K562 (cell line): Measurements from ENCODE around the gene MLYCD. TPM values are rescaled to one million over a fixed set of nuclear protein-coding genes. Genes with fewer than 3 reads are reported as not detected.

ENCODE experiments used
- ADNP ChIP-seq: fragments of 200-800 bp; sonication (Bioruptor generic); IDR thresholded peaks from 2 replicates; pipeline ENCODE4 v1.6.1; 2016; ENCODE audit warnings: missing genetic modification characterization, missing compliant biosample characterization
- BACH1 ChIP-seq: fragments of 200-800 bp; sonication (Bioruptor generic); IDR thresholded peaks from 2 replicates; pipeline ENCODE4 v1.6.1; 2016; ENCODE audit warnings: missing genetic modification characterization, missing compliant biosample characterization
- BRF1 ChIP-seq: IDR thresholded peaks from 3 replicates; pipeline ENCODE4 v1.6.1; 2011; ENCODE audit warnings: borderline replicate concordance, mild to moderate bottlenecking; ENCODE audit not compliant: insufficient read length; ENCODE audit errors: extremely low read depth
- CHD2 ChIP-seq: IDR thresholded peaks from 2 replicates; pipeline ENCODE4 v1.6.1; 2011; ENCODE audit warnings: low read depth, low read length
- EP300 ChIP-seq: IDR thresholded peaks from 2 replicates; pipeline ENCODE4 v1.6.1; 2012; ENCODE audit warnings: low read length, improper control_type of control experiment
- ESRRA ChIP-seq: fragments of 450-650 bp; IDR thresholded peaks from 2 replicates; pipeline ENCODE4 v1.6.1; 2014; ENCODE audit warnings: low read depth, mild to moderate bottlenecking, moderate library complexity, borderline replicate concordance
- HDAC6 ChIP-seq: IDR thresholded peaks from 2 replicates; pipeline ENCODE4 v1.6.1; 2012; ENCODE audit warnings: low read depth, mild to moderate bottlenecking, control low read depth, inconsistent platforms, low read length, moderate library complexity
- KDM4B ChIP-seq, 2 experiments: fragments of 450-650 bp in 1 of 2; sonication (generic) in 1 of 2; IDR thresholded peaks; 2 replicates each; pipeline ENCODE4 v1.6.1; 2016 to 2017; ENCODE audit warnings: borderline replicate concordance in 2 of 2, antibody characterized with exemption in 1 of 2, low read depth in 1 of 2, mild to moderate bottlenecking in 1 of 2
- KLF1 ChIP-seq: fragments of 450-650 bp; IDR thresholded peaks from 2 replicates; pipeline ENCODE4 v1.6.1; 2016; ENCODE audit warnings: missing genetic modification characterization, missing compliant biosample characterization
- L3MBTL2 ChIP-seq: fragments of 450-650 bp; IDR thresholded peaks from 2 replicates; pipeline ENCODE4 v1.6.1; 2016; ENCODE audit warnings: mild to moderate bottlenecking, moderate library complexity
- MEIS2 ChIP-seq: fragments of 450-650 bp; IDR thresholded peaks from 2 replicates; pipeline ENCODE4 v1.6.1; 2014; ENCODE audit warnings: mild to moderate bottlenecking; ENCODE audit not compliant: partially characterized antibody
- SMC3 ChIP-seq: conservative IDR thresholded peaks from 2 replicates; pipeline ENCODE4 v1.6.1; 2011; ENCODE audit warnings: low read depth, low read length, improper control_type of control experiment; ENCODE audit not compliant: insufficient read depth
- TAF15 ChIP-seq: fragments of 200-400 bp; formaldehyde crosslinking; IDR thresholded peaks from 2 replicates; pipeline ENCODE4 v1.6.1; 2017; ENCODE audit warnings: mild to moderate bottlenecking, low read depth, low read length, moderate library complexity
- ZBTB7A ChIP-seq: IDR thresholded peaks from 2 replicates; pipeline ENCODE4 v1.6.1; 2011; ENCODE audit warnings: low read depth, mild to moderate bottlenecking, low read length, moderate library complexity, borderline replicate concordance; ENCODE audit not compliant: control insufficient read depth
- ZMIZ1 ChIP-seq, 2 experiments: fragments of 150-350 bp in 1 of 2; IDR thresholded peaks; 2 replicates each; pipeline ENCODE4 v1.6.1; 2012 to 2016; ENCODE audit warnings: low read depth in 2 of 2, low read length in 2 of 2, mild to moderate bottlenecking in 1 of 2, moderate library complexity in 1 of 2
- ZNF174 ChIP-seq: fragments of 250-450 bp; sonication (Bioruptor Pico); IDR thresholded peaks from 2 replicates; pipeline ENCODE4 v1.4.0; 2020; ENCODE audit warnings: mild to moderate bottlenecking
- ZNF224 ChIP-seq: sonication (generic); formaldehyde crosslinking; IDR thresholded peaks from 2 replicates; pipeline ENCODE4 v1.8.0; 2022; ENCODE audit warnings: mild to moderate bottlenecking, missing genetic modification reagents
- ZNF57 ChIP-seq: fragments of 450-650 bp; formaldehyde crosslinking; IDR thresholded peaks from 2 replicates; pipeline ENCODE4 v1.4.0; 2020; ENCODE audit warnings: mild to moderate bottlenecking, moderate library complexity
- ZNF830 ChIP-seq: fragments of 250-450 bp; sonication (Bioruptor Pico); IDR thresholded peaks from 2 replicates; pipeline ENCODE4 v1.5.0; 2021; ENCODE audit warnings: mild to moderate bottlenecking
- polyA plus RNA-seq, 8 experiments: library from polyadenylated mRNA; depleted of rRNA in 4 of 8; stranded (reverse) in 5 of 8; unstranded in 3 of 8; fragments of >200 nt; fragmentation: Nextera tagmentation in 2 of 8; fragmentation: Illumina TruSeq in 1 of 8; extraction: Ambion mirVana in 2 of 8; extraction: Trizol in 1 of 8; gene quantifications; 2 replicates each; pipeline versions ENCODE4 v1.2.1 to v1.2.3, GENCODE V29; 2011 to 2014; ENCODE audit warnings: inconsistent platforms in 1 of 8, missing spikeins in 1 of 8
- total RNA-seq, 7 experiments: library from RNA; depleted of rRNA in 6 of 7; stranded (reverse); fragments of >200 nt in 6 of 7; fragmentation: Illumina TruSeq in 2 of 7; extraction: Trizol in 2 of 7; gene quantifications; 2 replicates each; pipeline versions ENCODE4 v1.2.1 to v1.2.3, GENCODE V29; 2011 to 2021; ENCODE audit warnings: low replicate concordance in 1 of 7
- TF ChIP-seq, protein P1 (sequence below), 3 experiments: IDR thresholded peaks in 2 of 3; conservative IDR thresholded peaks in 1 of 3; 2 replicates each; pipeline ENCODE4 v1.5.1; 2011 to 2012; ENCODE audit warnings: low read length in 3 of 3, mild to moderate bottlenecking in 3 of 3, control low read depth in 2 of 3, improper control_type of control experiment in 1 of 3, inconsistent platforms in 1 of 3, low read depth in 1 of 3, mixed read lengths in 1 of 3, moderate library complexity in 1 of 3; ENCODE audit not compliant: insufficient read depth in 2 of 3
- TF ChIP-seq, protein P2 (sequence below): fragments of 250-450 bp; sonication (Bioruptor Pico); IDR thresholded peaks from 2 replicates; pipeline ENCODE4 v1.8.0; 2021; ENCODE audit warnings: mild to moderate bottlenecking, moderate library complexity

The MLYCD gene
- total and polyA plus RNA-seq, 9 of the 15 experiments (the other 6 are each of a cell fraction or from before 2014, with no cell fraction given): 0.15 to 2.0 (median 1.0) TPM

DNA sequence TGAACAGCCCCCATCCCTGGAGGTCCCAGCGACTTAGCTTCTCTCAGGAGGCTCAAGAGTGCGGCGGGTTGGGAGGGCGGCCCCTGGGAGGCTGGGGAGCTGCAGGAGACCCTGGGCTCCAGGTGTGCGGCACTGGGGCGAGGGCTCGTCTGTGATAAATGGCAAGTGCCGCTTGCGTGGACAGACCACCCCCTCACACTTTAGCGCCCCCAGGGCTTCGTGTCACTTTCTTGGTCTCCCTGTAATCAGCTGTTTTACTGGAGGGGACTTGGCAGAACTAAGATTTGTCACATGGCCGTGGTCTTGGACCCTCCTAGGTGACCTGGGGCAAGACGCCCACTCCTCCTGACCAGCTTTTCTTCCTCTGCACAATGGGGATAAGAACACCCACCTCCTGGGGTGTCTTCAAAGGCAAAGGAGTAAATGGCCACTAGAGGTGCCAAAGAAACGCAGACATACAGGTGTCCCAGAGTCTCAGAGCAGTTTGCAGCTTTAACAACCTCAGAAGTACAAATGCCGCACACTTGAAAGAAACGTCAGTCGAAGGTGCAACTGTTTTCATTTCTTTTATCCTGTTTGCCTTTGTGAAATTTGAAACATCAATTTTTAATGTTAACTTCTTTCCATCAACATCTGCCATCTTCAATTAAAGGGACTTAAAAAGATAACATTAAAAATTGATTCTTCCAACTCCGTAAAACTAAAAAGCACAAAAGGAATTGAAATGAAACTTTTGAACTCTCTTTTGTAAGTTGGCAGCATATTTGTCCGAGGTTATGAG lies 55.1 kb downstream of the MLYCD start (continued):
- TF ChIP-seq KLF1 (no peak), MEIS2 (peak; percentile 14), EP300 (0 out of 2 replicates have a peak, but pooled peaks have one; percentile 6), ZNF830 (CRISPR knock-in tag) (no peak), CHD2 (no peak), TAF15 (no peak), ZNF174 (CRISPR knock-in tag) (no peak), SMC3 (0 out of 2 replicates have a peak, but pooled peaks have one; percentile 15), ZNF57 (CRISPR knock-in tag) (no peak), ZNF224 (CRISPR knock-in tag) (no peak), HDAC6 (no peak), BACH1 (tag) (no peak), ADNP (tag) (no peak), KDM4B (IDR thresholded peaks at IDR 0.05; ENCODE audit: borderline replicate concordance in 2 of 2, low read depth in 1 of 2) (no peak), ESRRA (no peak), ZMIZ1 (IDR thresholded peaks at IDR 0.05; ENCODE audit: low read depth in 2 of 2, low read length in 2 of 2) (0 out of 4 replicates have a peak, but pooled peaks of 1 of the 2 experiments have one; percentile 40), L3MBTL2 (no peak; the same call in 1 of the 2 replicates), BRF1 (no peak), ZBTB7A (peak; percentile 50; the same call in 1 of the 2 replicates)
- TF ChIP-seq, protein P1, sequence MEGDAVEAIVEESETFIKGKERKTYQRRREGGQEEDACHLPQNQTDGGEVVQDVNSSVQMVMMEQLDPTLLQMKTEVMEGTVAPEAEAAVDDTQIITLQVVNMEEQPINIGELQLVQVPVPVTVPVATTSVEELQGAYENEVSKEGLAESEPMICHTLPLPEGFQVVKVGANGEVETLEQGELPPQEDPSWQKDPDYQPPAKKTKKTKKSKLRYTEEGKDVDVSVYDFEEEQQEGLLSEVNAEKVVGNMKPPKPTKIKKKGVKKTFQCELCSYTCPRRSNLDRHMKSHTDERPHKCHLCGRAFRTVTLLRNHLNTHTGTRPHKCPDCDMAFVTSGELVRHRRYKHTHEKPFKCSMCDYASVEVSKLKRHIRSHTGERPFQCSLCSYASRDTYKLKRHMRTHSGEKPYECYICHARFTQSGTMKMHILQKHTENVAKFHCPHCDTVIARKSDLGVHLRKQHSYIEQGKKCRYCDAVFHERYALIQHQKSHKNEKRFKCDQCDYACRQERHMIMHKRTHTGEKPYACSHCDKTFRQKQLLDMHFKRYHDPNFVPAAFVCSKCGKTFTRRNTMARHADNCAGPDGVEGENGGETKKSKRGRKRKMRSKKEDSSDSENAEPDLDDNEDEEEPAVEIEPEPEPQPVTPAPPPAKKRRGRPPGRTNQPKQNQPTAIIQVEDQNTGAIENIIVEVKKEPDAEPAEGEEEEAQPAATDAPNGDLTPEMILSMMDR (IDR thresholded peaks at IDR 0.05 in 2 of 3, conservative IDR thresholded peaks at IDR 0.05 in 1 of 3; ENCODE audit: insufficient read depth in 2 of 3, low read depth in 1 of 3, low read length in 3 of 3): peak; percentile 79 to 90 (median 83)
- TF ChIP-seq, protein P2, sequence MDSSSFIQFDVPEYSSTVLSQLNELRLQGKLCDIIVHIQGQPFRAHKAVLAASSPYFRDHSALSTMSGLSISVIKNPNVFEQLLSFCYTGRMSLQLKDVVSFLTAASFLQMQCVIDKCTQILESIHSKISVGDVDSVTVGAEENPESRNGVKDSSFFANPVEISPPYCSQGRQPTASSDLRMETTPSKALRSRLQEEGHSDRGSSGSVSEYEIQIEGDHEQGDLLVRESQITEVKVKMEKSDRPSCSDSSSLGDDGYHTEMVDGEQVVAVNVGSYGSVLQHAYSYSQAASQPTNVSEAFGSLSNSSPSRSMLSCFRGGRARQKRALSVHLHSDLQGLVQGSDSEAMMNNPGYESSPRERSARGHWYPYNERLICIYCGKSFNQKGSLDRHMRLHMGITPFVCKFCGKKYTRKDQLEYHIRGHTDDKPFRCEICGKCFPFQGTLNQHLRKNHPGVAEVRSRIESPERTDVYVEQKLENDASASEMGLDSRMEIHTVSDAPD (CRISPR knock-in tag): no peak
